ENCODE data around the gene SNX10.

The SNX10 gene

DNA sequence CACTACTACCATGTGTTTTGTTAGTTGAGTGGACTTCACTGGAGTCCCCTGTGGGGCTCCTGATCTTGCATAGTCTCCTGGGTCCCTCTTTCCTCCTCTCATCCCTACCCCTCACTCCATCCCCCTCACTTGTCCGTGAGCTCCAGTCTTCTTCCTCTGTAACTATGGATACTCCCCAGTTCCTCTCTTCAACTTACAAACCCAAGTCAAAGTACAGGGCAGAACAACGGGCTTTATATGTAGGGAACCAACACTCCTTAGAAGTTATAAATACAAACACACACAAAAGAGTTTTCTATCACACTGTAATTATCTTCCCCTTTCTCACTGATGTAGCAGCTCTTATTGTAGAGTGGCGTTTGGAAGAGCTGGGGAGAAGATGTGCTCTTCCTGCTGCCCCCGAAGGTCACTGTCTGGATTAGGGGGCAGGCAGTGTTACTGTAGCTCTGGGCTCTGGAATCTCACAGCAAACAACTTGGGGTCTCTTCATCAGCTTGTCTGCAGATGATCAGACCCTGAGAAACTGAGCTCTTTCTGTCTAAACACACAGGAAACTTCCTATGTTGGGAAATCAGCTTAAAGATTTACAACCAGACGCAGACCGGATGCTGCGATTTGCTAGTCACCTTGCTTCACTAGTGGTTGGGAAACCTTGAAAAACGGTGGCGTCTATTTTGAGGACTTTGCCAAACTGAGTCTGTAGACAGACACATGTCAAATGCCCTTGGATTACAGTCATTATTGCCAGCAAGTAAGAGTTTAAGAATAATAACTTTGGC, 13.6 kb downstream of the SNX10 start:
- TF ChIP-seq, protein P1, sequence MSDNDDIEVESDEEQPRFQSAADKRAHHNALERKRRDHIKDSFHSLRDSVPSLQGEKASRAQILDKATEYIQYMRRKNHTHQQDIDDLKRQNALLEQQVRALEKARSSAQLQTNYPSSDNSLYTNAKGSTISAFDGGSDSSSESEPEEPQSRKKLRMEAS (IDR thresholded peaks at IDR 0.05): no peak
- TF ChIP-seq RAD21 (IDR thresholded peaks at IDR 0.05; ENCODE audit: low read depth) (no peak), TCF12 (IDR thresholded peaks at IDR 0.05; ENCODE audit: low read depth) (no peak), EGR1 (IDR thresholded peaks at IDR 0.05) (no peak), FOXM1 (IDR thresholded peaks at IDR 0.05; ENCODE audit: borderline replicate concordance, low read depth) (no peak)

DNA sequence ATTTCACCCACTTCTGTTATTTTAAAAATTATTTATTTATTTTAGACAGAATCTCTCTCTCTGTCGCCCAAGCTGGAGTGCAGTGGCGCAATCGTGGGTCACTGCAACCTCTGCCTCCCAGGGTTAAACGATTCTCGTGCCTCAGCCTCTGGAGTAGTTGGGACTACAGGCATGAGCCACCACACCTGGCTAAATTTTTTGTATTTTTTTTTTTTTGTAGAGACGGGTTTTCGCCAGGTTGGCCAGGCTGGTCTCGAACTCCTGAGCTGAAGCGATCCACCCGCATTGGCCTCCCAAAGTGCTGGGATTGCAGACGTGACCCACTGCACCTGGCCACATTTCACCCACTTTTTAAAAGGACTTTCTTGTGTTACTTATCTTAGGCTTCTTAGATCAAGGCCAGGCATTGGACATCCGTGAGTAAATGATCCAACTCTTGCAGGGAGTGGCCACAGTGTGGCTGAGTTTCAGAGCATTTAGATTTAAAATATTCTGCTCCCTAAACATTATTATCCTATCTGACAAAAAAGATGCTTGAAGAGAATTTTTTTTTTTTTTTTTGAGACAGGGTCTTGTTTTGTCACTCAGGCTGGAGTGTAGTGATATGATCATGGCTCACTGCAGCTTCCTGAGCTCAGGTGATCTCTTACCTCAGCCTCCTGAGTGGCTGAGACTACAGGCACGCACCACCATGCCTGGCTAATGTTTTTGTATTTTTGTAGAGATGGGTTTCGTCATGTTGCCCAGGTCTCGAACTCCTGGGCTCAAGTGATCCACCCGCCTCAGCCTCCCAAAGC, 14.4 kb downstream of the SNX10 start:
- TF ChIP-seq, protein P2, sequence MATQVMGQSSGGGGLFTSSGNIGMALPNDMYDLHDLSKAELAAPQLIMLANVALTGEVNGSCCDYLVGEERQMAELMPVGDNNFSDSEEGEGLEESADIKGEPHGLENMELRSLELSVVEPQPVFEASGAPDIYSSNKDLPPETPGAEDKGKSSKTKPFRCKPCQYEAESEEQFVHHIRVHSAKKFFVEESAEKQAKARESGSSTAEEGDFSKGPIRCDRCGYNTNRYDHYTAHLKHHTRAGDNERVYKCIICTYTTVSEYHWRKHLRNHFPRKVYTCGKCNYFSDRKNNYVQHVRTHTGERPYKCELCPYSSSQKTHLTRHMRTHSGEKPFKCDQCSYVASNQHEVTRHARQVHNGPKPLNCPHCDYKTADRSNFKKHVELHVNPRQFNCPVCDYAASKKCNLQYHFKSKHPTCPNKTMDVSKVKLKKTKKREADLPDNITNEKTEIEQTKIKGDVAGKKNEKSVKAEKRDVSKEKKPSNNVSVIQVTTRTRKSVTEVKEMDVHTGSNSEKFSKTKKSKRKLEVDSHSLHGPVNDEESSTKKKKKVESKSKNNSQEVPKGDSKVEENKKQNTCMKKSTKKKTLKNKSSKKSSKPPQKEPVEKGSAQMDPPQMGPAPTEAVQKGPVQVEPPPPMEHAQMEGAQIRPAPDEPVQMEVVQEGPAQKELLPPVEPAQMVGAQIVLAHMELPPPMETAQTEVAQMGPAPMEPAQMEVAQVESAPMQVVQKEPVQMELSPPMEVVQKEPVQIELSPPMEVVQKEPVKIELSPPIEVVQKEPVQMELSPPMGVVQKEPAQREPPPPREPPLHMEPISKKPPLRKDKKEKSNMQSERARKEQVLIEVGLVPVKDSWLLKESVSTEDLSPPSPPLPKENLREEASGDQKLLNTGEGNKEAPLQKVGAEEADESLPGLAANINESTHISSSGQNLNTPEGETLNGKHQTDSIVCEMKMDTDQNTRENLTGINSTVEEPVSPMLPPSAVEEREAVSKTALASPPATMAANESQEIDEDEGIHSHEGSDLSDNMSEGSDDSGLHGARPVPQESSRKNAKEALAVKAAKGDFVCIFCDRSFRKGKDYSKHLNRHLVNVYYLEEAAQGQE (IDR thresholded peaks at IDR 0.05; ENCODE audit: low read depth): no peak
- TF ChIP-seq NFIC (IDR thresholded peaks at IDR 0.05) (no peak), CREB1 (IDR thresholded peaks at IDR 0.05; ENCODE audit: low read depth) (no peak)
- TF ChIP-seq, protein P1 (IDR thresholded peaks at IDR 0.05): no peak

DNA sequence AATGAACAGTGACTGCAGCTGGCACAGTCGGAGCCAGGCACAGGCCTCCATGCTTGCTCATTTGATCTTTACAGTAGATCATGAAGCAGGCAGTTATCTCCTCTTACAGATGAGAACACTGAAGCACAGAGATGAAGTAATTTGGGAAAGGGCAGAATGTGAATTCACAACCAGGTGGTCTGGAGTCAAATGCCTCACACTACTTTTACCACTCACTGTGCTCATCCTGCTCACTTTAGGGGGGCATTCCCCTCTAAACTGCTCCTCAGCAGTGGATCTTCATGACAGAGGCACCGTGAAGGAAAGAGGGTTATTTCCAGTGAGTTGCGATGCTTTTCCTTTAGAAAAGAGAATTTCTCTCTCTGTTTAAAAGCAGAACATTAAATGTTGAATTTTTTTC, 15.1 kb downstream of the SNX10 start:
- TF ChIP-seq FOXM1 (IDR thresholded peaks at IDR 0.05; ENCODE audit: borderline replicate concordance, low read depth): no peak
- TF ChIP-seq, protein P2 (IDR thresholded peaks at IDR 0.05; ENCODE audit: low read depth): no peak
- TF ChIP-seq TEAD4 (IDR thresholded peaks at IDR 0.05): no peak
- TF ChIP-seq RAD21 (IDR thresholded peaks at IDR 0.05; ENCODE audit: low read depth): no peak
- no peak for TF ChIP-seq EP300 (IDR thresholded peaks at IDR 0.05; ENCODE audit: borderline replicate concordance)
- no peak for TF ChIP-seq EGR1 (IDR thresholded peaks at IDR 0.05)
- TF ChIP-seq, protein P1 (IDR thresholded peaks at IDR 0.05): no peak
- no peak for TF ChIP-seq TCF12 (IDR thresholded peaks at IDR 0.05; ENCODE audit: low read depth)
- TF ChIP-seq, protein P3, sequence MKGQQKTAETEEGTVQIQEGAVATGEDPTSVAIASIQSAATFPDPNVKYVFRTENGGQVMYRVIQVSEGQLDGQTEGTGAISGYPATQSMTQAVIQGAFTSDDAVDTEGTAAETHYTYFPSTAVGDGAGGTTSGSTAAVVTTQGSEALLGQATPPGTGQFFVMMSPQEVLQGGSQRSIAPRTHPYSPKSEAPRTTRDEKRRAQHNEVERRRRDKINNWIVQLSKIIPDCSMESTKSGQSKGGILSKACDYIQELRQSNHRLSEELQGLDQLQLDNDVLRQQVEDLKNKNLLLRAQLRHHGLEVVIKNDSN (IDR thresholded peaks at IDR 0.05): no peak
- TF ChIP-seq CEBPB (IDR thresholded peaks at IDR 0.05): no peak
- no peak for TF ChIP-seq CREB1 (IDR thresholded peaks at IDR 0.05; ENCODE audit: low read depth)
- no peak for TF ChIP-seq TAF1 (IDR thresholded peaks at IDR 0.05; ENCODE audit: low read depth)
- no peak for TF ChIP-seq ZBTB7A (IDR thresholded peaks at IDR 0.05; ENCODE audit: low read depth)
- TF ChIP-seq YY1 (IDR thresholded peaks at IDR 0.05; ENCODE audit: low read depth): no peak
- no peak for TF ChIP-seq NFIC (IDR thresholded peaks at IDR 0.05)

DNA sequence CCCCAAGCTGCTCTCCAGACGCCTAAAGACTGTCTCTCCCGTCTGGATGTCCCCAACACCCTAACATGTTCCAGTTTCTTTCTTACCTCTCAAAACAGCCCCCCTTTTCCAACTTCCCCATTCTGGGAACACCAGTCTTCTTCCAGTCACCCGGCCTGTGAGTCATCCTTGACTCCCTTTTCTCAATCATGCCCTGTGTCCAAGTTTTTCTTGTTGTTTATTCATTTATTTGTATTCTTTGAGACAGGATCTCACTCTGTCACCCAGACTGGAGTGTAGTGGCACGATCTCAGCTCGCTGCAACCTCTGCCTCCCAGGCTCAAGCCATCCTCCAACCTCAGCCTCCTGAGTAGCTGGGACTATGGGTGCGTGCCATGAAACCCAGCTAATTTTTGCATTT, 15.6 kb downstream of the SNX10 start:
- TF ChIP-seq RAD21 (IDR thresholded peaks at IDR 0.05; ENCODE audit: low read depth) (no peak), YY1 (IDR thresholded peaks at IDR 0.05; ENCODE audit: low read depth) (no peak), CREB1 (IDR thresholded peaks at IDR 0.05; ENCODE audit: low read depth) (no peak), EP300 (IDR thresholded peaks at IDR 0.05; ENCODE audit: borderline replicate concordance) (no peak), CEBPB (IDR thresholded peaks at IDR 0.05) (no peak), ZBTB7A (IDR thresholded peaks at IDR 0.05; ENCODE audit: low read depth) (no peak), TEAD4 (IDR thresholded peaks at IDR 0.05) (no peak), EGR1 (IDR thresholded peaks at IDR 0.05) (no peak), NFIC (IDR thresholded peaks at IDR 0.05) (no peak), FOXM1 (IDR thresholded peaks at IDR 0.05; ENCODE audit: borderline replicate concordance, low read depth) (no peak), TCF12 (IDR thresholded peaks at IDR 0.05; ENCODE audit: low read depth) (no peak), TAF1 (IDR thresholded peaks at IDR 0.05; ENCODE audit: low read depth) (no peak)
- TF ChIP-seq, protein P1 (IDR thresholded peaks at IDR 0.05): no peak
- TF ChIP-seq, protein P3 (IDR thresholded peaks at IDR 0.05): no peak
- TF ChIP-seq, protein P2 (IDR thresholded peaks at IDR 0.05; ENCODE audit: low read depth): no peak

All from Ishikawa (cell line).